ENCODE results near the gene MAPT. TPM values are rescaled to one million over a fixed set of nuclear protein-coding genes. Genes with fewer than 3 reads are reported as not detected.

The MAPT gene
- polyA plus RNA-seq, 1 experiment: 0.16 TPM

DNA sequence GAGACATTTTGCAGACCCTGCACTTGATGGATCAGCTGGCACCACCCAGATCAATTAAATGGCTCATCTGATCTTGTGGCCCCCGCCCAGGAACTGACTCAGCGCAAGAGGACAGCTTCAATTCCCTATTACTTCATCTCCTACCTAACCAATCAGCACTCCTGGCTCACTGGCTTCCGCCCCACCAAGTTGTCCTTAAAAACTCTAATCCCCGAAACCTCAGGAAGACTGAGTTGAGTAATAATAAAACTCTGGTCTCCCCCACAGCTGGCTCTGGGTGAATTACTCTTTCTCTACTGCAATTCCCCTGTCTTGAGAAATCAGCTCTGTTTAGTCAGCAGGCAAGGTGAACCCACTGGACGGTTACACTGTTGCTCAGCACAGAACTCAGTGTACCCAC lies 26.1 kb upstream of the MAPT start:
- POLR2A ChIA-PET: no interaction called here
- DNase-seq (ENCODE audit: low read depth): no peak

DNA sequence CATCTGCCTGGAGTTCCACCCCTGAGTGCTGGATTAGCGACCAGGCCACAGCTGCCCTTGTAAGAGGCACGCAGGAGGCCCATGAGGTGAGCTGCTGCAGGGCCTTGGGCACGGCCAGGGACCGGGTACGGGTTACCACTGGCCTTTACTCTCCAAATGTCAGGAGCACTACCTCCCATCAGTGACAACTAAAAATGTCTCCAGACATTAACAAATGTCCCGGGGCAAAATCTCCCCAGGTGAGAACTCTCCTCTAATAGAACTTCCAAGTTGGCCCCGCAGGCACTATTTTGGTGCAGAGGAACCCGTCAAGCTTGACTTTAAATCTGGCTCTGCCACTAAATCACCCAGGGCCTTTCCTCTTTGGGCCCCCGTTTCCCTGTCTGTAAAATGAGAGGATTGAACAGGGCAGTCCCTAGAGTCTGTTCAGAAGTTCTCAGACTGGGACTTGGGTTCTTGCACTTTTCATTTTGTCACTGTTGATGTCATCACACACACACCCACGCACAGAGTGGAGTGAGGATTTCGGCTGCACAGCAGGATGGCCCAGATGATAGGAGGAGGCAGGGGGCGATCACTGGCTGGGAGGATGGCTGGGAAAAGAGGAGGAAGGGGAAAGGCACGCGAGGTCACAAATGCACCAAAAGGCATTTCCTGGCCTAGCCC lies 24.5 kb upstream of the MAPT start:
- ChIA-PET POLR2A (no interaction called here), CTCF (interaction anchor here (1.6 kb wide), 1 partner anchor 24 kb away, joined by 5 read pairs; no protein-coding TSS in a partner anchor)

More for the DNA sequence above, 26.1 kb upstream of the MAPT start:
- TF ChIP-seq, protein P1, sequence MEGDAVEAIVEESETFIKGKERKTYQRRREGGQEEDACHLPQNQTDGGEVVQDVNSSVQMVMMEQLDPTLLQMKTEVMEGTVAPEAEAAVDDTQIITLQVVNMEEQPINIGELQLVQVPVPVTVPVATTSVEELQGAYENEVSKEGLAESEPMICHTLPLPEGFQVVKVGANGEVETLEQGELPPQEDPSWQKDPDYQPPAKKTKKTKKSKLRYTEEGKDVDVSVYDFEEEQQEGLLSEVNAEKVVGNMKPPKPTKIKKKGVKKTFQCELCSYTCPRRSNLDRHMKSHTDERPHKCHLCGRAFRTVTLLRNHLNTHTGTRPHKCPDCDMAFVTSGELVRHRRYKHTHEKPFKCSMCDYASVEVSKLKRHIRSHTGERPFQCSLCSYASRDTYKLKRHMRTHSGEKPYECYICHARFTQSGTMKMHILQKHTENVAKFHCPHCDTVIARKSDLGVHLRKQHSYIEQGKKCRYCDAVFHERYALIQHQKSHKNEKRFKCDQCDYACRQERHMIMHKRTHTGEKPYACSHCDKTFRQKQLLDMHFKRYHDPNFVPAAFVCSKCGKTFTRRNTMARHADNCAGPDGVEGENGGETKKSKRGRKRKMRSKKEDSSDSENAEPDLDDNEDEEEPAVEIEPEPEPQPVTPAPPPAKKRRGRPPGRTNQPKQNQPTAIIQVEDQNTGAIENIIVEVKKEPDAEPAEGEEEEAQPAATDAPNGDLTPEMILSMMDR (IDR thresholded peaks at IDR 0.05; ENCODE audit: insufficient read depth, low read depth, low read length): no peak
- Histone ChIP-seq H3K27me3 (ENCODE audit: control insufficient read depth, insufficient read depth, low read length) (peaks cover 9% of the 10 kb centered on the region), H3K4me3 (ENCODE audit: low read depth, low read length) (no peak overlapping the region), H3K36me3 (ENCODE audit: control insufficient read depth, insufficient read depth, low read length) (no peaks in the 10 kb centered on the region)
- CTCF ChIA-PET: no interaction called here

DNA sequence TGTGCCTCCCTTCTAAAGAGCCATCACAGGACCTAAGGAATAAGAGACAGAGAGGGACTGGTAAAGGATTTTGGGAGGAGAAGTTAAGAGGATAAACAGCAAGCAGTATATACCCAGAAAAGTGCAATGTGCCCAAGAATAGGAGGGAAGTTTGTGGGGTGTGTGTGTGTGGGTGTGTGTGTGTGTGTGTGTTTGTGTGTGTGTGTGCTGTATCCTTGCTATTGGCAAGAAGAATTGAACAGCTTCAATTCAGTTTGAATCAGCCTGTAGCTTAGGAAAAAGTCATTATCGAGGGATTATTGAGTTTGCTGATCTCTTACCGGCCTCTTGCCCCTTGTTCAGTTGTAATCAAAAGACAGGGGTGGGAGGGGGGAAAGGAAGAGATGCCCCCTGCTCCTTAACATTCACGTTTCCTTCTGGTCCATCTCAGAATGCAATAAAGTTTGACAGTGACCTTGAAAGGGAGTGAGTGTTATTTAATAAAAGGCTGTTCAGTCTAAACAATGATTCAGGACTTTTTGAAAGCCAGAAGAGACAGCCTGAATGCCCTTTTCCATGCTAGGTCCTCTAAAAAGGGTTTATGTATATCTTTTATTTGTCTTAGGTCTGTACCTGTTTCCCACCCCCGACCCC lies 23.9 kb upstream of the MAPT start:
- ChIA-PET POLR2A (no interaction called here), CTCF (interaction anchor here (1.6 kb wide), 1 partner anchor 23 kb away, joined by 5 read pairs; no protein-coding TSS in a partner anchor)
- Histone ChIP-seq H3K27me3 (ENCODE audit: control insufficient read depth, insufficient read depth, low read length) (peaks cover 2% of the 10 kb centered on the region), H3K4me3 (ENCODE audit: low read depth, low read length) (no peak overlapping the region), H3K36me3 (ENCODE audit: control insufficient read depth, insufficient read depth, low read length) (no peaks in the 10 kb centered on the region)
- TF ChIP-seq, protein P1 (IDR thresholded peaks at IDR 0.05; ENCODE audit: insufficient read depth, low read depth, low read length): no peak
- no peak for DNase-seq (ENCODE audit: low read depth)

More for the DNA sequence above, 24.5 kb upstream of the MAPT start:
- H3K36me3 ChIP-seq (ENCODE audit: control insufficient read depth, insufficient read depth, low read length): no peaks in the 10 kb centered on the region
- DNase-seq (ENCODE audit: low read depth): no peak
- no peak overlapping the region for H3K4me3 ChIP-seq (ENCODE audit: low read depth, low read length)
- peaks cover 7% of the 10 kb centered on the region for H3K27me3 ChIP-seq (ENCODE audit: control insufficient read depth, insufficient read depth, low read length)
- TF ChIP-seq, protein P1 (IDR thresholded peaks at IDR 0.05; ENCODE audit: insufficient read depth, low read depth, low read length): no peak

DNA sequence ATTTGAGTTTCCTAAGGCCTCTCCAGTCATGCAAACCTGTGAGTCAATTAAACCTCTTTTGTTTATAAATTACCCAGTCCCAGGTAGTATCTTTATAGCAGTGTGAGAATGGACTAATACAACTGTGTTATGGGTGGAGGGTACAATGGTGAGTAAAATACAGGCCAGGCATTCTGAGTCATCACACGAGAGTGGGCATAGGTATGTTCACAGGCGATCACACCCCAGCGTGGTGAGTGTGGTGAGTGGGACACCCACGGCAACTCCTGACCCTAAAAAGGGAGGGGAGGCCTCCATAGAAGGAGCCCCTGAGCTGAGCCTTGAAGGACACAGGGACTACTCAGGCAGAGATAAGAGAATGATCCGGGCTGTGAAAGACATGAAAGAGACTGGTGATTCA lies 22.6 kb upstream of the MAPT start:
- no peak overlapping the region for H3K4me3 ChIP-seq (ENCODE audit: low read depth, low read length)
- TF ChIP-seq, protein P1 (IDR thresholded peaks at IDR 0.05; ENCODE audit: insufficient read depth, low read depth, low read length): no peak
- H3K27me3 ChIP-seq (ENCODE audit: control insufficient read depth, insufficient read depth, low read length): peaks cover 2% of the 10 kb centered on the region
- ChIA-PET POLR2A (no interaction called here), CTCF (no interaction called here)
- no peaks in the 10 kb centered on the region for H3K36me3 ChIP-seq (ENCODE audit: control insufficient read depth, insufficient read depth, low read length)
- no peak for DNase-seq (ENCODE audit: low read depth)

DNA sequence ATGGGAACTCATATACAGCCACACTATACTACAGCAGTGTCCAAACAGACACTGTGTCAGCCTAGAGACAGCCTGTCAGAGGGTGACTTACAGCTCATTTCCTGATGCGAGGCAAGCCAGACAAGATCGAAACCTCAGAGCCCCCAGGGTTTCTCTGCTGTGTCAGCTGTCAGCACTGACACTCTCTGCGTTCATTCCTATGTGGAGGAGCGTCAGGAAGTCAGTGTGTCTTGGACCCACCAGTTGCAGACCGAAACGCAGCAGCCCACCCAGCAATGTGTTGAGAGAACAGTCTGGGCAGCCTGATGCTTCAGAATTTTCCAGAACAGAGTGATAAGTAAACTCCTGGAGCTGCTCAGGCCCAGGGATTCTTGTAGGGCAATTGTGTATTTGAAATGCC lies 20.6 kb upstream of the MAPT start:
- DNase-seq (ENCODE audit: low read depth): no peak
- no peak overlapping the region for H3K4me3 ChIP-seq (ENCODE audit: low read depth, low read length)
- H3K36me3 ChIP-seq (ENCODE audit: control insufficient read depth, insufficient read depth, low read length): no peaks in the 10 kb centered on the region
- ChIA-PET POLR2A (no interaction called here), CTCF (no interaction called here)
- H3K27me3 ChIP-seq (ENCODE audit: control insufficient read depth, insufficient read depth, low read length): peaks cover 3% of the 10 kb centered on the region
- TF ChIP-seq, protein P1 (IDR thresholded peaks at IDR 0.05; ENCODE audit: insufficient read depth, low read depth, low read length): no peak
